ENCODE data around the gene DNASE1.

Gene DNASE1

DNA sequence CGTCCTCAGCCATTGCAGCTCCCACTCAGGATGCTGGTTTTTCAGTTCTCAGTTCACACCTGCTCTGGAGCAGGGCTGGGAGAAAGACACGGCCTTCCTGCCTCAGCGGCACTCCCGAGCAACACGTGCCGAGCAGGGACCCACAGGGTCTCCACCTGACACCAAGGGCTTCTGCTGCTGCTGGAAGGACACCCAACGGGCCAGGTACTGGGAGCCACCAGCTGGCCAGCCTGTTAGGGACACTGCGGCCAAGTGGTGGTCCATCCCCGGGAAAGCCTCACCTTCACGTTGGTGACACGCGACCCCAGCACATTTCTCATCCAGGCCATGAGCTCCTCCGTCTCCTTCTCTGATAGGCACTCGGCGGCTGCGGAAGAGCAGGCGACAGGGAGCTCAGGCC is 8.1 kb downstream of the DNASE1 start:
- DNase-seq (ENCODE audit: low read depth in 2 of 2), result no peak

DNA sequence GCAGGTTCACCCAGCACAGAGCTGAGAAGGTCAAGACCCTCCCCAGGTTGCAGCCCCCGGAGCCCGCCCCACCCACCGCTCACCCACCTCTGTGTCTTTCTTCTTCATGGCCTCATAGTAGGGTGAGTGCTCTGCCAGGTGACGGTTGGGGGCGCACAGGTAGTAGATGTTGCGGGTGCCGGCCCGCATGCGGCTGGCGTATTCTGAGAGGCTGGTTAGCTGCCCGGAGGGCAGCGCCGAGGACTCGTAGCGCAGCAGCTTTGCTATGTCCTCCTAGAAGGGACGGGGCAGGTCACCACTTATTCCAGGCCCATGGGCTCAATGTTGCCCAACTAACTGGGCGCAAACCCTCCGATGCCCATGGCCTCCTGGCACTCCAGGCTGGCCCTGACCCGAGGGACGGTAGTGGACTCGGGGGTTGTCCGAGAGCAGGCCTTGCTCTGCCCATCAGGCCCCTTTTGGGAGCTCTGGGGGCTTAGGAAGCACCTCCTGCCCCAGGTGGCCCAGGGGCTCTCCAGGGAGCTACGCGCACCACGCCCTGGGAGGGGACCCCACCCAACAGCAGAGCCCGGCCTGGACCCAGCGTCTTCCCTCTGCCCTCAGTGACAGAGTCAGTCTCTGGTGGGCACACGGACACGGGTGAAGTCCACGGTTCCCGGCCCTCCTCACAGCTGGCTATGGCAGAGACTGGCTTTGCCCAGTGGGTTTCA is 9.9 kb downstream of the DNASE1 start:
- no peak for DNase-seq (ENCODE audit: low read depth in 2 of 2)

DNA sequence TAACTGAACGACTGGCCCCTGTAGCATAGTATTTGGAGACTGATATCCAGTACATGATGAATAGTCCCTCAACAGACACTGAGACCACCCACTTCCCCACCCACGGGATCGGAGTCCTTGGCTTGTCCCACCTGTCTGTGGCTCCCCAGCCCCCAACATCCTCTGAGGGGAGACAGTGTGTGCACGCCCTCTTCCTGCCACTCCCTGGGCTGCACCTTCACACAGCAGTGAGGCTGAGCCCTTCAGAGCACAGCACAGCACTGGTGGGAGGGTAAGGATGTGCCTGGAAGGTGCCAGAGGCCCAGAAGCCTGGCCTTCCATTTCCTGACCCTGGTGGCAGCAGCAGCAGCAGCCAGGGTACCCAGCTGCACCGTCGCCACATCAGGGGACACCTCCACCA is 11.0 kb downstream of the DNASE1 start:
- no peak for DNase-seq (ENCODE audit: low read depth in 2 of 2)

DNA sequence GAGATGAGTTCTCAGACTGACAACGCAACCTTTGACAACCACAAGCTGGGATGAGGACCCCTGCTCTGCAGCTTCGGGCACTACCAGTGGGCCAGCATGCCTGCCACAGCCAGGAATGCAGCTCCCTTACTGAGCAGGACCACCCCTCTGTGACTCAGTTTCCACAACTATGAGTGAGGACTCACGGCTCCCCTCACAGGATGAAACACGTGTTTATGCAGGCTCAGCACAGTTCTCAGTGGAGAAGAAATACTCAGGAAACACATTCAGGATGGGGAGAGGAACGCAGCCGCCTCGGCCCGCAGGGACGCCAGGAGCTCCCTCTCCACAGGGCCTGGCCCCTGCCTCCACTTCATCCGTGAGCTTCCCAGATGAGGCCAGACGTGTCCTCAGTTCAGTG is 14.1 kb downstream of the DNASE1 start:
- no peak for DNase-seq (ENCODE audit: low read depth in 2 of 2)

DNA sequence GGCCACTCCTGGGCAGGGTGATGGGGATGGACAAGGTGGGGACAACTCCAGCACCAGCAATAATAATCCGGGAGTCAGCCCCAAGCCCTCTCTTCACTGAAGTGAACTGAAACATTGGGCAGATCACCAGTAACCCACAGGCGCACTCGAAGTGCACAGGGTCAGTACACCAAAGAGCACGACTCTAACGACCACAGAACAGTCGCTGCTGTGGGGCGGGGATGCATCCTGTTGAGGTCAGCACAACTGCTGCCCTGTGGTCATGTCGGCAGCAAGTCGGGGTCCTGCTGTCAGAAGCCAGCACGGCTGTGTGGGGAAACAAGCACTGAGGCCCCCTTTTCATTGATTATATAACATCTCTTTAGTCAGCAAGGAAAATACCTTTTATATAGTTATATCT is 14.6 kb downstream of the DNASE1 start:
- DNase-seq (ENCODE audit: low read depth in 2 of 2), result no peak

DNA sequence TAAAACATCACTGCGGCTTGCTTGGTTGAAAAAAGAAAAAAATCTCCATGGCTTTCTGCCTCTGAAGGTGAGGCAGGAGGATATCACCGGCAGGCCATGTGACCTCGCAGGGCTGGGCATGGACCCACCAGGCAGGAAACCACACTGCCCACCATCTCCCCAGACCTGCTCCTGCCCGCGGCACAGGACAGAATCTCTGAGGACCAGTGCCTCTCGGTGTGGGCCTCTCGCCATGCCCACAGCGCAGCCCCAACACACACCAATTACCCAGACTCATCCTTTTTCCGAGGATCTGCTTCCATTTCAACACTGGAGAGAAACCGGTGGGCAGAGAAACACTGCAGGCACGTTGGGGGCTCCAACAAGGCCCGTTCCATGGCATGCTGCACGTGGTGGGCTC is 16.2 kb downstream of the DNASE1 start:
- no peak for DNase-seq (ENCODE audit: low read depth in 2 of 2)

DNA sequence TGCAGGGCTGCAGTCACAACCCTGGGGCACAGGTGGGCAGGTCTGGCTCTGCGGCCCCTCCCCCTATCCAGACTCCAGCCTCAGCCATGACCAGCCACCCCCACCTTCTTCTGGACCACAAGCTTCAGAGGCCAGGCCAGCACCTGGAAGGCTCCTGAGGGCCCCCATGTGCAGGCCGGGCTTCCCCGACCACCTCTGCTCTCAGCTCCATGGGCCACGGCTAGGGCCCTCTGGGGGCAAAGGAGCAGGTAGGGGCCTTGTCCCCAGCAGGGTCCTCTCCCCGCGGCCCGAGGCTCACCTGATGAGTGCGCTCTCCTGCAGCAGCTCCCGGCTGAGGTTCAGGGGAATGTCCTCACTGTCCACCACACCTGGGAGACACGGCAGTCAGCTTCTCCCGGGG is 16.9 kb downstream of the DNASE1 start:
- no peak for DNase-seq (ENCODE audit: low read depth in 2 of 2)

DNA sequence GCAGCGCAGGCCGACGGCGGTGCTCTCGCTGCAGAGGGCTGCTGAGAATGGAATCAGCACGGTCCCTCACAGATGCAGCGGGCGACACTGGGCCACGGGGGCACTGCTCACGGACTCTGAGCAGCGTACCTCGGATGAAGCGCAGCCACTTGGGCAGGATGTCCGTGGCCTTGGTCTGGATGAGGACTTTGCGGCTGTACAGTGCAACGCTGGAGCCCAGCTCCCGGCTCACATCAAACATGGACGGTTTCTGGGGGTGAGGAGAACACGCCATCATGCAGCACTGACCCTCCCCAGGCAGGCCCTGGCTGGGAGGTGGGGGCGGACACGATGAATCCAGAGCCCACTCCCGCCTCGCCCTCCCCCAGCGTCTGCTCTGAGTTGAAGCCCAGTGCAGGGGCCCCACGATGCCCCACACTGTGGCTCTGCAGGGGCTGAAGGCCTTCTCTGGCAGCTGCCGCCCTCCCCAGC is 18.1 kb downstream of the DNASE1 start:
- no peak for DNase-seq (ENCODE audit: low read depth in 2 of 2)

DNA sequence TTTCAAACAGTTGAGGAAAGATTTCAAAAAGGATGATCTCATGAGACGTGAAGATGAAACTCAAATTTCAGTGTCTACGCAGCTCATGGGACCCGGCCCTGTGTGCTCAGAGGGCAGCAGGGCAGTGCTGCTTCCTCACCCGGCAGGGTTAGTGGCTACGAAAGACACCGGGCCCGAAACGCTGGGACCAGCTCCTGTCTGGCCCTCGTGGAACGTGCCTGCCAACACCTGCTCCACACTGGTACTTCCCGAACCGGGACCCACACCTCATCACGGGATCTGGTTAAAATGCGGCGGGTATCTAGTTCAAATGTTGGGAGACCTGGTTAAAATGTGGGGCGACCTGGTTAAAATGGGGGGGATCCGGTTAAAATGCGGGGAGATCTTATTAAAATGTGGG is 18.7 kb downstream of the DNASE1 start:
- no peak for DNase-seq (ENCODE audit: low read depth in 2 of 2)

DNA sequence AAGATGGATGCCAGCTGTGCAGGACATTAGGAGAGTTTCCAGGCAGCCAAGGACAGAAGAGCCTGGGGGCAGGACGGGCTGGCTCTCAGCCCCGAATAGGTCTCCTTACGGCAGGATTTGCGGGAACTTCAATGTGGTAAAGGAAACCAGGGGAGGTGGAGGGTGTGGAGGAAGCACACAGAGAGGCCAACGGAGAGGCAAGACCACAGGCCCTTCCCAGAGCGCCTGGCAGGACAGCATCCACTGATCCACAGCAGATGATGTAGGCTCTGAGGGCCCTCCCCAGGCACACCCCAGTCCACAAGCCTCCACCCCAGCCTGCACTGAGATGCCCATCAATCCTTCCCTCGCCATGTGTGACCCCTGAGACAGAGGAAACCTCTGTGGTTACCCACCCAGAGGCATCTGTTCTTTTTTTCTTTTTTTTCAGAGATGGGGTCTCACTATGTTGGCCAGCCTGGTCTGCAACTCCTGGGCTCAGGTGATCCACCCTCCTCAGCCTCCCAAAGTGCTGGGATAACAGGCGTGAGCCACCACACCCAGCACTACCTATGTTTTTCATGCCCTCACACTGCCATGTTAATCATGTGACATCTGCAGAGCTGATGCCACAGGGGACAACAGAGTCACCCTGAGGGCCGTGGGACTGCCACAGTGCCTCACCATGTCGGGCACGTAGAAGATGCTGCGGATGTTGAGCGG is 19.3 kb downstream of the DNASE1 start:
- no peak for DNase-seq (ENCODE audit: low read depth in 2 of 2)

DNA sequence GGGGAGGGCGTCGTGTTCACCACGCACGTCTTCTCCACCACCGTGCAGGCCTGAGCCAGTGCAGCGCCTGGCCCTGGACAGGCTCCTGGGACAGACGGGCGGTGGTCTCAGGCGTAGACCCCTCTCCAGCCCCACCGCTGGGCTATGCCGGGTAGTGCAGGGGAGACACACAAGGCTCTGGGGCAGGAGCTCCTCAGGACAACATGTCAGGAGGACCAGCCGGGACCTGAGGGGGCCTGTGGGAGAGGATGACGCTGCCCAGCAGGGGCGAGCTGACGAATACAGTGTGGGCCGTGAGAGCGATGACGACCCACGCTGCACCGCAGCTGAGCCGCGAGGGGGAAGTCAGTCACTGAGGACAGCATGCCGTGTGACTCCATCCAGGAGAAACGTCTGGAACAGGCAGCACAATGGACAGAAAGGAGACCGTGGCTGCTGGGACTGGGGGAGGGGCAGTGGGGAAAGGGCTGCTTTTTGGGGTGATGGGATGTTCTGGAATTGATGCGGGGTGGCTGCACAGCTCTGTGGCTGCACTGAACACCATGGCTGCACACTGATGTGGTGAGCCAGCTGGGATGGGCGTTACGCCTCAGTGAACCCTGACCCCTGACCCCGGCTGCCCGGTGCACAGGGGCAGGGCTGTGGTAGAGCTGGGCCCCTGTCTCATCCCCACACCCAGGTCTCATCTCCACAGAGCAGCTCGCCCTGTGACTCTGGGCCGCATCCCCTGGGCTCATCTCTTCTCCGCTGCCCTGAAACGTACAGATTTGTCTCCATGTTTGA is 20.2 kb downstream of the DNASE1 start:
- no peak for DNase-seq (ENCODE audit: low read depth in 2 of 2)

DNA sequence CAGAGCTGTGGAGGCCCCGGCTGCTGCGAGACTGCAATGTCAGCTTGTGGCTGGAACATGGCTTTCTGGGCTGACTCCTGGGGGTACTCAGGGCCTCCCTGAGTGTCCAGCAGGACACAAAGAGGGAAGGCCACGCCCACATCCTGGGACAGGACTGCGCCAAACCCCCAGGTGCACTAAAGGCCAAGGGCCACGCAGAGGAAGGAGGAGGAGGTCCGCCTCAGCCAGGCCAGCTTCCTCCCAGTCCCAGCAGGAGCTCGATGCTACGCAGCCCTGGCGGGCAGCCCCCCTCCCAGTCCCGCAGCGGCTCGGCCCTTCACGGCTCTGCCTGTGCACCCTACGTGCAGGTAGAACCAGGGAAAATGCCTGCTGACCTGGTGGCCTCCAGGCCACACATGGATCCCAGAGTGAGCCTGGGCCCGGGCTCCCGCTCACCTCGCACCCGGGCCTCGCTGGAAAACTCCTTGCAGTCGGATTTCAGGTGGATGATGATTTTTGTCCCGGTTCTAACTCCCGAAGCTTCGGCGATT is 21.2 kb downstream of the DNASE1 start:
- no peak for DNase-seq (ENCODE audit: low read depth in 2 of 2)

DNA sequence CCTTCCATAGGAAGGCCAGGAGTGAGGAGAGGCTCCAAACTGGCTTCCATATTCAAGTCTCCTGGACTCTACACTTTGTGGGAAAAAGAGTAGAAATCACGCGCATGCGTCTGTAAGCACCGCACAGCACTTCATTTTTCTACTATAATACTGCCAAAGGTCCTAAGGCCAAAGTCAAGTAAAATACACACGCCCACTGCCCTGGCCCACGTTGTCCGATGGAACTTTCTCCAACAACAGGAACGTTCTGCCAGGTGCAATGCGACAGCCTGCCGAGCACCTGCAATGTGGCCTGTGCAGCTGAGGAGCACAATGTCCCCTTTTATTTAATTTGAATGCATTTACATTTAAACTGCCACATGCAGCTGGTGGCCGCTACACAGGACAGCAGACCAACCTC is 23.5 kb downstream of the DNASE1 start:
- DNase-seq (ENCODE audit: low read depth in 2 of 2), result no peak

DNA sequence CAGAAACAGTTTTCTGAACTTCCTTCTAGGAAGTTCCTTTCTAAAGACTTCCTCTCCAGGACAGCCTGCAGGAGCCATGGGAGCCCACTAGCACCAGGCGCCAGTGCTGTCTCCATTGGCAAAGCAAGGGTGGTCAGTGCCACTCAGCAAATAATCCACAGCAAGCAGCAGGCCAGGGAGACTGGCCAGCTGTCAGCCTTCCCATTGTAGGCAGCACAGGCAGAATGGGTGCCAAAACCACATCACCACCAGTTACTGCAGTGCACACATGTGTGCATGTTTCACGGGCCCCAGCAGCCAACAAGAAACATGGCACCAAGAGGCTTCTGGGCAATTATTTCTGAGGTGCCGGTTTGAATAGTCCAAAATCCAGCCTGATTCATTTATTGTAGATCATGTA is 26.7 kb downstream of the DNASE1 start:
- no peak for DNase-seq (ENCODE audit: low read depth in 2 of 2)

DNA sequence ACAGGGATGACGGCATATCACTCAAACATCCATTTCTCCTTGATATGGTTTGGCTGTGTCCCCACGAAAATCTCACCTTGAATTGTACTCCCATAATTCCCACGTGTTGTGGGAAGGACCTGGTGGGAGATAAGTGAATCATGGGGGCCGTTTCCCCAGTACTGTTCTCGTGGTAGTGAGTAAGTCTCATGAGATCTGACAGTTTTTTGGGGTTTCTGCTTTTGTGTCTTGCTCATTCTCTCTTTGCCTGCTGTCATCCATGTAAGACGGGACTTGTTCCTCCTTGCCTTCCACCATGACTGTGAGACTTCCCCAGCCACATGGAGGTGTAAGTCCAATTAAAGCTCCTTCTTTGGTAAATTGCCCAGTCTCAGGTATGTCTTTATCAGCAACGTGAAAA is 32.5 kb downstream of the DNASE1 start:
- DNase-seq (ENCODE audit: low read depth in 2 of 2), result no peak

DNA sequence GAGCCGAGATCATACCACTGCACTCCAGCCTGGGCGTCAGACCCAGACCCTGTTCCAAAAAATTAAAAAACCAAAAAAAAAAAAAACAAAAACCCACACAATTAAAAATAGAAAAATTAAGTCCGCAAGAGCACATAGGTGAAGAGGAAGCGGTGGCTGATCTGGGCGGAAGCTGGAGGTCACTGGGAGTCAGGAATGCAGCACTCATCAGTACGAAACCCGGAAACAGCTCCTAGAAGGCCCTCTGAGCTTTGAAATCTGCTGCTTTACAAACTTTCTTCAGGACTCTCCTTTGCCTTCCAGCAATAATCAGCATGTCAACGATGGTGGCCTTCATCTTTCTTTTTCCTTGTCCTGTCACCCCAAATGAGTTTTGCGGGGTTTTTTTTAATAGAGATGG is 33.3 kb downstream of the DNASE1 start:
- DNase-seq (ENCODE audit: low read depth in 2 of 2), result no peak

DNA sequence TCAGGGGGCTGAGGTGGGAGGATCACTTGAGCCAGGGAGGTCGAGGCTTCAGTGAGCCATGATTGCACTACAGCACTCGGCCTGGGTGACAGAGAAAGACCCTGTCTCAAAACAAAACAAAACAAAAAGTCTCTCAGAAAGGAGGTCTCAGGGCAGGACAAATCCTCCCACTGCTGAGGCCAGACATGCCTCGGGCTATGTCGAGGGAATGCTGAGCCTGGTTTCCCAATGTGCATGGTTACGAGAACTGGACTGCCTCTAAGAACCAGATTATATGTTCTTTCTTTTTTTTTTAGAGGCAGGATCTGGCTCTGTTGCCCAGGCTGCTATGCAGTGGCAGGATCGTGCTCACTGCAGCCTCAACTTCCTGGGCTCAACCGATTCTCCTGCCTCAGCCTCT is 35.2 kb downstream of the DNASE1 start:
- no peak for DNase-seq (ENCODE audit: low read depth in 2 of 2)

DNA sequence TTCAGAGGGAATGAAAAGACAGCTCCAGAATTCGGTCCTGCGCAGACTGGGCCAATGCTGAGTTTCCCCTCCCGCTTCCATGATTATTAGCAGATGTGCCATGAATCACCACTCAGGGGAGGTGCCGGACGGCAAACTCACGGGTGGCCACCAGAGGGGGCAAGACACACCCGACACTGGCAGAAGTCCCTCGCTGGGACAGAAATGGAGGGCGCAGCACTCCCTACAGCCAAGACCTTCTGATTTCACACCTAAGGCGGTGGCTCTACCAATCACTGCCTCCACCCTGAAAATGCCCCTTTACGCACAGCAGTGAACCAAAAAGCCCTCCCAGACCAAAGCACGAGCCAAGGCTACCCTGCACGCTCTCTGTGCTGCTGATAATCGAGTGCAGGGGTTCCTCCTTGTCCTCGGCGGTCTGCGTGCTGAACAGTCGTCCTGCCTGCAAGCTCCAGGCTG is 36.0 kb downstream of the DNASE1 start:
- peak; percentile 74 to 75 for DNase-seq (ENCODE audit: low read depth in 2 of 2)

DNA sequence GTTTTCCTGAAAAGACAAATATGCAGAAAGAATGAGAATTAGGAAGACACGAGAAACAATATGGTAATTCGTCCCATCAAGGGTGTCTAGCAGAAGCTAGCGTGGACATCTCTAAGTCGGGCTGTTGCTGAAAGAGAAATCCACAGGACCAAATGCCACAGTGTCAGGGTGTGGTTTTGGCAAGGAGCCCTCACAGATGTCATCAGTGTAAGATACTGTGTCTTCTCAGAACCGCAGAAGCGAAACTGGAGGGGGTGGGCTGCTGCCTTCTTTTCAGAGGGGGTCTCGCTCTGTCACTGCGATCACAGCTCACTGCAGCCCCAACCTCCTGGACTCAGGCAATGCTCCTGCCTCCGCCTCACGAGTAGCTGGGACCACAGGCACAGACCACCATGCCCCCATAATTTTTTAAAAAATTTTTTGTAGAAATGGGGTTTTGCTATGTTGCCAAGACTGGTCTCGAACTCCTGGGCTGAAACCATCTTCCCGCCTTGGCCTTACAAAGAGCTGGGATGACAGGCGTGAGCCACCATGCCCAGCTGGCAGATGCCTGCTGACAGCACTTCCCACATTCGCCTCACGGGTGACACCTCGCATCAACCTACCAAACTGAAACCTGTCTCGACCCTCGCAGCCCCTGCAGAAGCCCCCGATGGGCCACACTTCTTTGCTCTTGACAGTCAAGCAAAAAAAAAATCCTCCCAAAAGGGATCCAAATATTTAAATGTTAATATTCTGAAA is 36.7 kb downstream of the DNASE1 start:
- no peak for DNase-seq (ENCODE audit: low read depth in 2 of 2)

DNA sequence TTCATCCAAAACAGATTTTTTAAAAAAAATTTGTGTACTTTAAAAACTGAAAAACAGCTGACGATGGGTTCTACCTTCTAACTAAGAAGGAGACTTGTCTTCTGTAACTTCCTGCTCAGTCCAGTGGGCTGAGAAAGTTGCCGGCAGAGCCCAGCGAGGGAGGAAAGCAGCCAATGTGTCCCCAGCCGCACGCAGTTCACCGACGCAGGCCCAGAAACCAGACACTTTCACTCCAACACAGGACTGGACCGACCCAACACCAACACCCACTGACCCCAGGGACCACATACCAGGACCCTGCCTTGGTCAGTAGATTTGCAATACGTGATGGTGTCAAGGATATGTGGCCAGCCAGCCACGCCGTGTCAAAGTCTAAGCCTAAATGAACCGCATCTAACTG is 37.3 kb downstream of the DNASE1 start:
- DNase-seq (ENCODE audit: low read depth in 2 of 2), result no peak

DNA sequence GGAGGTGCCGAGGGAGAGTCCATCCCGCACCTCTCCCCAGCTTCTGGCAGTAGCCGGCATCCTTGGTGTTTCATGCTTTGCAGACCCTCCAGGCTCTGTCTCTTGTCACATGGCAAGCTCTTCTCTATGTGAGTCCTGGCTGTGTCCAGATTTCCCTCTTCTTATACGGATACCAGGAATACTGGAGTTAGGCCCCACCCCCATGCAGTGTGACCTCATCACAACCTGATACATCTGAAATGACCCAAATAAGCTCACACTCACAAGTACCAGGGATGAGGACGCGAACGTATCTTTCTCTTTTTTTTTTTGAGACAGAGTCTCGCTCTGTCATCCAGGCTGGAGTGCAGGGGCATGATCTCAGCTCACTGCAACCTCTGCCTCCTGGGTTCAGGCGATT is 39.6 kb downstream of the DNASE1 start:
- no peak for DNase-seq (ENCODE audit: low read depth in 2 of 2)
